ENCODE data around the gene SLC34A3.

Gene SLC34A3

GRCh38 chr9:137218754-137219271 is 11.9 kb upstream of the SLC34A3 start:
- no peak for DNase-seq

GRCh38 chr9:137219757-137220316 is 10.9 kb upstream of the SLC34A3 start:
- no peak for DNase-seq

- DNase-seq: no peak
Observed at GRCh38 chr9:137220317-137221094, 10.2 kb upstream of the SLC34A3 start.

GRCh38 chr9:137221095-137221505 is 9.6 kb upstream of the SLC34A3 start:
- DNase-seq: no peak

GRCh38 chr9:137221506-137222111 is 9.1 kb upstream of the SLC34A3 start:
- DNase-seq: no peak

GRCh38 chr9:137222190-137223077 is 8.3 kb upstream of the SLC34A3 start, which contains the start of gene RNF208:
TSS of gene RNF208 (minus strand) at chr9:137222240. CDS start at chr9:137221212, 1,028 bp downstream.
- DNase-seq: no peak

- DNase-seq: peak; percentile 99
Observed at GRCh38 chr9:137223078-137223970, 7.4 kb upstream of the SLC34A3 start.

- no peak for DNase-seq
Observed at GRCh38 chr9:137224830-137225694, 5.6 kb upstream of the SLC34A3 start, which contains the start of gene CYSRT1. TSS of gene CYSRT1 (plus strand) at chr9:137225174. CDS start at chr9:137225622, 448 bp downstream.

GRCh38 chr9:137225699-137226331 is 4.9 kb upstream of the SLC34A3 start:
- no peak for DNase-seq

- DNase-seq: no peak
Observed at GRCh38 chr9:137226338-137227053, 4.2 kb upstream of the SLC34A3 start.

GRCh38 chr9:137227054-137227852 is 3.4 kb upstream of the SLC34A3 start, which contains the start of gene RNF224:
TSS of gene RNF224 (plus strand) at chr9:137227502. CDS start at chr9:137228336, 834 bp downstream.
- DNase-seq: peak; percentile 82

GRCh38 chr9:137227853-137228505 is 2.7 kb upstream of the SLC34A3 start:
- no peak for DNase-seq

- no peak for DNase-seq
Observed at GRCh38 chr9:137228506-137228967, 2.2 kb upstream of the SLC34A3 start.

- no peak for DNase-seq
Observed at GRCh38 chr9:137228968-137229896, 1.5 kb upstream of the SLC34A3 start.

- DNase-seq: no peak
Observed at GRCh38 chr9:137229903-137230704, 597 bp upstream of the SLC34A3 start.
